NK-92 (cell line): ENCODE data around the gene MIER2.
"Not testable (repeated sequence)": the region's sequence is repeated elsewhere in the genome, so short reads cannot be mapped to it uniquely, and the experiment has no call there.

Experiments used
- DNase-seq: peaks from one replicate; lab custom pipeline; 2025; ENCODE audit not compliant: unreplicated experiment; lab: John Stamatoyannopoulos, UW

The MIER2 gene

GRCh38 chr19:344625-345319, at the start of gene MIER2:
Gene MIER2, minus strand, starts transcription at chr19:344796. Its CDS starts 14 bp downstream, at chr19:344782.
- DNase-seq, result no peak

- not testable (repeated sequence) for DNase-seq
Observed at GRCh38 chr19:393560-393959, 49.0 kb upstream of the MIER2 start.

GRCh38 chr19:392375-392970, 47.9 kb upstream of the MIER2 start:
- no peak for DNase-seq

GRCh38 chr19:391726-392374, 47.3 kb upstream of the MIER2 start:
- DNase-seq, result no peak

GRCh38 chr19:391207-391557, 46.6 kb upstream of the MIER2 start:
- no peak for DNase-seq

- no peak for DNase-seq
Observed at GRCh38 chr19:390386-391206, 46.0 kb upstream of the MIER2 start.

GRCh38 chr19:389935-390289, 45.3 kb upstream of the MIER2 start:
- no peak for DNase-seq

- no peak for DNase-seq
Observed at GRCh38 chr19:389255-389934, 44.8 kb upstream of the MIER2 start.

- DNase-seq, result no peak
Observed at GRCh38 chr19:388691-389090, 44.1 kb upstream of the MIER2 start.

GRCh38 chr19:387777-388176, 43.2 kb upstream of the MIER2 start:
- no peak for DNase-seq

GRCh38 chr19:386632-387301, 42.2 kb upstream of the MIER2 start:
- DNase-seq, result not testable (repeated sequence)

GRCh38 chr19:386189-386588, 41.6 kb upstream of the MIER2 start:
- not testable (repeated sequence) for DNase-seq

- no peak for DNase-seq
Observed at GRCh38 chr19:384799-385169, 40.2 kb upstream of the MIER2 start.

- DNase-seq, result no peak
Observed at GRCh38 chr19:383922-384798, 39.6 kb upstream of the MIER2 start.

- DNase-seq, result no peak
Observed at GRCh38 chr19:383040-383439, 38.4 kb upstream of the MIER2 start.

GRCh38 chr19:382578-382977, 38.0 kb upstream of the MIER2 start:
- DNase-seq, result not testable (repeated sequence)

- not testable (repeated sequence) for DNase-seq
Observed at GRCh38 chr19:381901-382300, 37.3 kb upstream of the MIER2 start.

GRCh38 chr19:380618-381219, 36.1 kb upstream of the MIER2 start:
- DNase-seq, result not testable (repeated sequence)

GRCh38 chr19:379796-380195, 35.2 kb upstream of the MIER2 start:
- DNase-seq, result no peak
